Kidney (tissue), 14 donors: ENCODE results near the gene CMTM7. TPM values are rescaled to one million over a fixed set of nuclear protein-coding genes. Genes with fewer than 3 reads are reported as not detected.

Experiments
- DNase-seq, 5 donors: peaks; one replicate each; pipeline ENCODE4 v3.0.0-alpha.2; 2013 to 2020
- FAIRE-seq: peaks from 2 replicates; lab custom pipeline; 2012; peaks lifted over from hg19 to GRCh38; lab: Jason Lieb, UNC
- H3K27ac ChIP-seq, 2 donors: one replicate each; pipeline ENCODE4 v1.7.0; 2013; ENCODE audit warnings: low read depth in 2 of 2, low read length in 2 of 2, inconsistent platforms in 1 of 2
- H3K27me3 ChIP-seq: one replicate; pipeline ENCODE4 v1.7.1; 2013; ENCODE audit warnings: low read length, inconsistent platforms; ENCODE audit not compliant: control insufficient read depth, insufficient read depth
- H3K36me3 ChIP-seq, 3 donors: one replicate each; pipeline versions ENCODE4 v1.7.0 to v1.7.1; 2013; ENCODE audit warnings: low read length in 3 of 3, control low read depth in 1 of 3, inconsistent platforms in 1 of 3; ENCODE audit not compliant: insufficient read depth in 3 of 3, control insufficient read depth in 2 of 3
- H3K4me1 ChIP-seq, 3 donors: one replicate each; pipeline versions ENCODE4 v1.7.0 to v1.7.1; 2013; ENCODE audit warnings: low read length in 3 of 3, inconsistent platforms in 1 of 3, low read depth in 1 of 3; ENCODE audit not compliant: control insufficient read depth in 2 of 3, insufficient read depth in 2 of 3
- H3K4me3 ChIP-seq, 3 donors: one replicate each; pipeline versions ENCODE4 v1.7.0 to v1.8.1; 2013; ENCODE audit warnings: low read length in 3 of 3, control low read depth in 1 of 3, inconsistent platforms in 1 of 3
- H3K9ac ChIP-seq, 3 donors: one replicate each; pipeline versions ENCODE4 v1.7.0 to v1.7.1; 2013; ENCODE audit warnings: low read length in 3 of 3, control low read depth in 1 of 3, inconsistent platforms in 1 of 3
- H3K9me3 ChIP-seq, 3 donors: one replicate each; pipeline versions ENCODE4 v1.7.0 to v1.7.1; 2013; ENCODE audit warnings: low read length in 3 of 3, control low read depth in 1 of 3, inconsistent platforms in 1 of 3; ENCODE audit not compliant: control insufficient read depth in 2 of 3, insufficient read depth in 1 of 3
- CTCF ChIP-seq: IDR thresholded peaks from 3 replicates; pipeline ENCODE4 v1.5.1; 2012; ENCODE audit warnings: mild to moderate bottlenecking, moderate library complexity, borderline replicate concordance; ENCODE audit not compliant: insufficient read depth; ENCODE audit errors: extremely low read depth
- intact Hi-C: fragments of 100-400 bp; cut with DNase I; formaldehyde crosslinking; loops from one replicate; pipeline ENCODE4 v1.11.1; 2022
- polyA plus RNA-seq: library from polyadenylated mRNA; stranded (reverse); fragments of 350-450 nt; fragmentation: Illumina TruSeq; extraction: RNeasy Lipid Tissue Mini Kit (QIAGEN cat#74804); gene quantifications from one replicate; pipeline ENCODE4 v1.2.3, GENCODE V29; 2014; ENCODE audit warnings: low read depth, low replicate concordance; ENCODE audit not compliant: insufficient read depth
- total RNA-seq: library from RNA; stranded (reverse); fragmentation: NEBNext Ultra II Directional; extraction: Animal tissue kit (Norgen Biotek cat#: 25700); gene quantifications from one replicate; pipeline ENCODE4 v1.2.1, GENCODE V29; 2021
- donor health status: control.
- donor health status: control.
- donor health status: control.
- donor health status: control.
- donor health status: control.
- donor health status: DM: yes; HTN: yes; CAD: no.
- donor health status: Normal renal cell carcinoma (clear cell type).

CMTM7 gene
- total and polyA plus RNA-seq, 2 donors from 2014 or later = 26.0 to 38.2 TPM

DNA sequence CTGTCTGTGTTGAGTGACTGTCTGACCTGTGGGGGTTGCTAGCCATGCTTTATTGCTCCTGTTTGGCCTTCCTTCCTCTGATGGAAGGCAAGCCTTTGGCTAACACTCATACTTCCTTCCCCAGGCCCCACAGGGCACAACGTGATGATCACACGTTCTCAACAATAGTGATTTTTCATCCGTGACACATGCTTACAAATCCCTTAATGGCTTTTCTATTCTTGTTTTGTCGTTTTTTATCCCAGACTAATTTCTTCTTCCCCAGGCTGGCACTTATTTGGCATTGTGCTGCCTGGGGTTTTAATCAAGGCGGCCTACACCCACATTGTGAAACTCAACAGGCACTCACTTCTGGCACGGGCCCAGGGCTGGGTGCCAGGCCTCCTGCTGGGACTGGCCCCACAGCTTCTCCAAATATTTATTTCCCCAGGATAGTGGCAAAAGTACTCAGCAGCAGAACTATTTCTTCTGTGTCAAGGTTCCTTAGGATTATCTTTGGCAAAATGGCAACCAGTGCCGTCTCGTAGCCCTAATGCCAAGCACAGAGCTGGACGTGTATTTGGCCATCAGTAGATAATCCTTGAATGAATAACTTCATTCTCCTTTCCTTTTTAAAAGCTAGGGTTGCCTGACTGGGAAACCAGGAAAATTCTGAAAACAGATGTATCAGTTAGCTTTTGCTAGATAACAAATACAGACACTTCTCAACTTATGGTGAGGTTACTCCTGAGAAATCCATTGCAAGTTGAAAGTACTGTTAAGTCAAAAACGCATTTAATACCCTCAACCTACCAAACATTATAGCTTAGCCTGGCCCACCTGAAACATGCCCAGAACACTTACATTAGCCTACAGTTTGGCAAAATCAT is 30.6 kb downstream of the CMTM7 start:
- peak; percentile 81 for FAIRE-seq
- Histone ChIP-seq H3K27ac (peak overlapping the region; percentile 43 to 78), H3K36me3 (no peaks in the 10 kb centered on the region), H3K4me3 (peak overlapping the region in 1 of 3 donors; percentile 26), H3K4me1 (peaks cover 0 to 39% (median 30%) of the 10 kb centered on the region in 3 donors), H3K9ac (no peak overlapping the region), H3K27me3 (no peaks in the 10 kb centered on the region), H3K9me3 (no peaks in the 10 kb centered on the region)
- DNase-seq = peak in 3 of 5 donors; percentile 43 to 96 (median 73)
- intact Hi-C loops = no loop called here
- no peak for TF ChIP-seq CTCF

DNA sequence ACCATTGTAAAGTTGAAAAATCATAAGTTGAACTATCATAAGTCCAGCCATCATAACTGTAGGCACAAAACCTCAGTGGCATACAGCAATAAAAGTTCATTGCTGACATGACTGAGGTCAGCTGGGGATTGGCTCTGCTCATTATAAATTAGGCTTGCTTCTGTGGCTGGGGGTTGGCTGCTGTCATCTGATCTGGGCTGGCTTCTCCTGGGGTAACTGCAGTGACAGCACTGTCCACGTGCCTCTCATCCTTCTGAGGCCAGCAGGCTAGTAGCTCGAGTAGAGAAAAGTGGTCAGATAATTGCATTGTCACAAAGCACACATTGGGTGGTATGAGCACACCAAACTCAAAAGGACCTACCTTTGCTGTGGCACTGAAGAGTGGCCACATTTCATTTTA is 31.3 kb downstream of the CMTM7 start:
- intact Hi-C loops = no loop called here
- Histone ChIP-seq H3K27ac (no peak overlapping the region), H3K4me1 (peaks cover 0 to 39% (median 30%) of the 10 kb centered on the region in 3 donors), H3K9me3 (no peaks in the 10 kb centered on the region), H3K4me3 (no peak overlapping the region), H3K36me3 (no peaks in the 10 kb centered on the region), H3K9ac (no peak overlapping the region), H3K27me3 (no peaks in the 10 kb centered on the region)
- no peak for DNase-seq
- FAIRE-seq = no peak
- no peak for TF ChIP-seq CTCF

DNA sequence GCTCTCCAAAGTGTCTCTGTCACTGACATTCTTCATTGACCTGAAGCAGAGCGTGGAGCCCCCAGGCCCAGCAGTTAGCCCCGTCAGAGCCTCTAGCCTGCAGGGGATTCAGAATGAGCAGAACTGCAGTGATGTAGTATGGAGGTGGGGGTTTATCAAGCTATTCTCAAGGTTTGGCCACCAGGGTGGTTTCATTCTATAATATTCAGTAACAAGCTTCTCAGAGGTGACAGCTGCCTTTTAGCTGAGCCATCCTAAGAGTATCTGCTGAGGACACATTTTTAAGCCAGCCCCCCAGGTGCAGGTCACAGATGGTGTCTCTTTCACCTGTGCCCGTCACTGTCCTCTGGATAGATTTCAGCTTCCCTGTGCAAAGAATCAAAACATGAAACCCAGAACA is 31.9 kb downstream of the CMTM7 start:
- Histone ChIP-seq H3K27ac (no peak overlapping the region), H3K9ac (no peak overlapping the region), H3K4me1 (peaks cover 0 to 42% (median 30%) of the 10 kb centered on the region in 3 donors), H3K4me3 (no peak overlapping the region), H3K36me3 (no peaks in the 10 kb centered on the region), H3K9me3 (no peaks in the 10 kb centered on the region), H3K27me3 (no peaks in the 10 kb centered on the region)
- intact Hi-C loops = no loop called here
- no peak for TF ChIP-seq CTCF
- no peak for FAIRE-seq
- DNase-seq = no peak
